ENCODE results near the gene CELF2.

Gene CELF2

DNA sequence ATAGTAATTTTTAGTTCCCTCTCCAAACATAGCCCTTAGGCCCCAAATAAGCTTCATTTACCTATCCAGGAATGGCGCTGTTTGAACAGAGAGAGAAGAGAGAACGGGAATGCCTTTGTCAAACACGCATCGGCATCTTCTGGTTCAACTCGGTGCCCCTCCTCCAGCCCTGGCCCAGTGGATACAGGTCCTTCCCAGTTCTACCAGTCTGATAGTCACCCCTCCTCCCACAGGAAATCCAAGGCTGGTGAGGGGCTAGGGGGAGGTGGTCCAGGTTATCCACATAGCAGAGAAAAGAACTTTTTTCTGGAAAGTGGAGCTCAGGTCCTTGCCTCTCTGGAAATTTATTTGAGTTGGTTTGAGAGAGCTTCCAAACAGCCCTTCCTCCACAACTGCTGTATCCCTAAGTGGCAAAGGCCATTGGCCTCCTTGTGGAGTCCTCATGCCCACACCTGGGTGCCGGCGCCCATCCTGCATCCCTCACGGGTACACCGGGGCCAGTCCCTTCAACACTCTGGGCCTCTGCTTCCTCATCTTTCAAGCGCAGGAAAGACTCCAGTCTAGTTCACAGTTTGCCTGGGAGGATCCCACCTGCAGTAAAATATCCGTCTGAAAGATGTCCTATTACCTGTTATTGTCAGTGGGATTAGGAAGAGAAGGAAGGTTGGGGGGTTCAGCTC lies 287.4 kb downstream of the CELF2 start:
- DNase-seq = no peak
- TF ChIP-seq, protein P1, sequence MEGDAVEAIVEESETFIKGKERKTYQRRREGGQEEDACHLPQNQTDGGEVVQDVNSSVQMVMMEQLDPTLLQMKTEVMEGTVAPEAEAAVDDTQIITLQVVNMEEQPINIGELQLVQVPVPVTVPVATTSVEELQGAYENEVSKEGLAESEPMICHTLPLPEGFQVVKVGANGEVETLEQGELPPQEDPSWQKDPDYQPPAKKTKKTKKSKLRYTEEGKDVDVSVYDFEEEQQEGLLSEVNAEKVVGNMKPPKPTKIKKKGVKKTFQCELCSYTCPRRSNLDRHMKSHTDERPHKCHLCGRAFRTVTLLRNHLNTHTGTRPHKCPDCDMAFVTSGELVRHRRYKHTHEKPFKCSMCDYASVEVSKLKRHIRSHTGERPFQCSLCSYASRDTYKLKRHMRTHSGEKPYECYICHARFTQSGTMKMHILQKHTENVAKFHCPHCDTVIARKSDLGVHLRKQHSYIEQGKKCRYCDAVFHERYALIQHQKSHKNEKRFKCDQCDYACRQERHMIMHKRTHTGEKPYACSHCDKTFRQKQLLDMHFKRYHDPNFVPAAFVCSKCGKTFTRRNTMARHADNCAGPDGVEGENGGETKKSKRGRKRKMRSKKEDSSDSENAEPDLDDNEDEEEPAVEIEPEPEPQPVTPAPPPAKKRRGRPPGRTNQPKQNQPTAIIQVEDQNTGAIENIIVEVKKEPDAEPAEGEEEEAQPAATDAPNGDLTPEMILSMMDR (IDR thresholded peaks at IDR 0.05; ENCODE audit: low read depth, low read length) = no peak
- Histone ChIP-seq H3K4me1 (no peaks in the 10 kb centered on the region), H3K36me3 (no peaks in the 10 kb centered on the region), H3K27me3 (no peaks in the 10 kb centered on the region), H3K9me3 (no peaks in the 10 kb centered on the region), H3K4me3 (ENCODE audit: low read depth, low read length) (no peak overlapping the region)

DNA sequence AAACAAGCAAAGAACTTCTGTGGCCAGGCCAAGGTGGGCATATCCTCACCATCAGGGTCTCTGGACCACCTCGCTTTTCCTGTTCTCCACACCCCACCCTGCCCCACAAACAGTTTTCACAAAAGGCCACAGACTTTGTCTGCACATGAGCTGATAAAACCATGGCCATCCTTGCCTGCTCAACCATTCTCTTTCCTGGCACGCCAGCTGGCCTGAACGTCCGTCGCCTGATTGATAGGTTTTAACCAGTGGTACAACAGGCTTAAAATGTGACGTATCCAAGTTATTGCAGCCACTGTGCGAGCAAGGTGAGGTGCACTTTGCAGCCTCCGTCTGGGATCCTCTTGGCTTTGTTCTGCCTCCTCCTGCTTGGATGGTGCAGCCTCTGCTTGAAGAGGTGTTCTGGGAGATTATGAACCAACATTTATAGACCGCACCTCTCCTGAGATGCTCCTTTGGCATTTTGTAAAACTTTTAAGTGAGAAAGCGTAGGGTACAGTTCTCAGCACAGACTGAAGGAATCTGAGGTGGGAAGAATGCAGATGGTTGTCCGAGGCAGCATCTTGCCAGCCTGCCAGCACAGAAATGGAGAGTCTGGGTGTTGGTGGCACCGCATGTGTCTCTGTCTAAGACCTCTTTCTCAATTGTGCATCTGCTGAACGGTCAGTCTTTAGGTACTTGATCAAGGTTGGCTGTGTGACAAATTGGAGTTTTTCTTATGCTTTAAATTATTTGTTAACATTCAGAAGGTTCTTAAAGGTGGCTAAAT lies 288.3 kb downstream of the CELF2 start:
- Histone ChIP-seq H3K27me3 (no peaks in the 10 kb centered on the region), H3K4me1 (no peaks in the 10 kb centered on the region), H3K4me3 (ENCODE audit: low read depth, low read length) (no peak overlapping the region), H3K36me3 (no peaks in the 10 kb centered on the region), H3K9me3 (no peaks in the 10 kb centered on the region)
- TF ChIP-seq, protein P1 (IDR thresholded peaks at IDR 0.05; ENCODE audit: low read depth, low read length) = no peak
- no peak for DNase-seq

DNA sequence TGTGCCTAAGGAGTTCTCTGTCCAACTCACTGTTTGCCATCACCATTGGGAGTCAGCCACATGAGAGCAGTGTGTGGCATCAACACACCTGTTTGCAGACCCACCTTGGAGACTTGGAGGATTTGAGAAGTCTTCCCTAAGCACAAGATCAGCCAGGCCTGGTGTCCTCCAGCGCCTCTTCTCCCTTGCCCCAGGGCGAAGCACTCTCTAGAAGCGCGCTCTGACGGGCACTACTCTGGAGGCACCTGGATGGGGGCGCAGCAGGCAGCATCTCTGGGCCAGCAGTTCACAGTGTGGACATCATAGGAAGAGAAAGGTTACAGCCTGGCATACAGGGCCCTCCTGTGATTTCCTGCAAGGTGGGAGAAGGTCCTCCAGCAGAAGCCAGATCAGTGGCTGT lies 289.3 kb downstream of the CELF2 start:
- H3K4me1 ChIP-seq = no peaks in the 10 kb centered on the region
- H3K9me3 ChIP-seq = no peaks in the 10 kb centered on the region
- no peaks in the 10 kb centered on the region for H3K27me3 ChIP-seq
- TF ChIP-seq, protein P1 (IDR thresholded peaks at IDR 0.05; ENCODE audit: low read depth, low read length) = no peak
- DNase-seq = no peak
- no peaks in the 10 kb centered on the region for H3K36me3 ChIP-seq
- no peak overlapping the region for H3K4me3 ChIP-seq (ENCODE audit: low read depth, low read length)

DNA sequence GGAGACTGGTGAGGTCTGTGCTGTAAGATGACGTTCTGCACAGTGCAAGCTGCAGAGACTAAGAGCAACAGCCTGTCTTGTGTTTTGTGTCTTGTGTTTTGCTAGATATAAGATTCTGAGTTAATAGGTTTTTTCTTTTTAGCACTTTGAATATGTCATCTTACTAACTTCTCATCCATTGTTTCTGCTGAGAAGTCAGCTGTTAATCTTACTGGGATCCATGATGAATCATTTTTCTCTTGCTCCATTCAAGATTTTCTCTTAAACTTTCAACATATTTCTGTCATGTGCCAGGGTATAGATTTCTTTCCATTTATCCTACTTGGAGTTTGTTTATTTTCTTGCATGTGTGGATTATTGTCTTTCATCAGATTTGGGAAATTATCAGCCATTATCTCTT lies 290.3 kb downstream of the CELF2 start:
- Histone ChIP-seq H3K27me3 (no peaks in the 10 kb centered on the region), H3K36me3 (no peaks in the 10 kb centered on the region), H3K9me3 (no peaks in the 10 kb centered on the region), H3K4me3 (ENCODE audit: low read depth, low read length) (no peak overlapping the region), H3K4me1 (no peaks in the 10 kb centered on the region)
- DNase-seq = no peak
- TF ChIP-seq, protein P1 (IDR thresholded peaks at IDR 0.05; ENCODE audit: low read depth, low read length) = no peak

DNA sequence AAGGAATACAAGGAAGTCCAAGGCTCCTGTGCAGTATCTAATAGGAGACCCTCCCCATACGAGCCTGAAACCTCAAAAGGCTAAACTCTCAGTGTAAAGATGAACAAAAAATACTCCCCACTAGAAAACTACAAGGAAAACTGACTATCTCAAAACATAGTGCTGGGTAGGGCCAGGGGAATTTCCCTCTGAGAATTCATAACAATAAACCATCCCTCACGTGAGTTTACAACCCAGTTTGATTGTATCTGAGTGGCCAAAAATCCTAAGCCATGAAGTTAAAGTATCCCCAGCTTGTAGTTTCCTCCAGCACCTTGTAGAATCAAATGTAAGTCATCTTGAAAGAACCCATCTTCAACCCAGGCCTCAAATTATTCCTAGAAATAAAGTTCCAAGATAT lies 293.4 kb downstream of the CELF2 start:
- TF ChIP-seq, protein P1 (IDR thresholded peaks at IDR 0.05; ENCODE audit: low read depth, low read length) = no peak
- Histone ChIP-seq H3K9me3 (no peaks in the 10 kb centered on the region), H3K36me3 (no peaks in the 10 kb centered on the region)

DNA sequence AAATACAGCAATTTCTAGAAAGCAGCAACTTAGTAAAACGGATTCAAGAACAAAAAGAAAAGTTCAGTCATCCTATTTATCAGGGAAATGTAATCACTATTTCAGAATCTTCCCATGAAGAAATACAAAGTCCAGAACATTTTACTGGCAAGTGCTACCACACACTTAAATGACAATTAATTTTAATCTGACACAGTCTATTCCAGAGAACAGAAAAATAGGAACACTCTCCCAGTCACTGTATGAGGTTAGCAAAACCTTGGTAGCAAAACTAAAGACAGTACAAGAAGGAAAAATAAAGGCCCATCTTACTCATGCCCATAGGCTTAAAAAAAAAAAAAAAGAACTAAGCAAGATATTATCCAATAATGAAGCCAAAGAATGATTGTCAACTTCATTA lies 295.8 kb downstream of the CELF2 start:
- no peak for DNase-seq
- TF ChIP-seq, protein P1 (IDR thresholded peaks at IDR 0.05; ENCODE audit: low read depth, low read length) = no peak
- H3K9me3 ChIP-seq = no peaks in the 10 kb centered on the region
- H3K4me3 ChIP-seq (ENCODE audit: low read depth, low read length) = no peak overlapping the region
- no peaks in the 10 kb centered on the region; the same call in 1 of the 2 replicates for H3K27me3 ChIP-seq
- H3K36me3 ChIP-seq = no peaks in the 10 kb centered on the region
- H3K4me1 ChIP-seq = no peaks in the 10 kb centered on the region

More for the DNA sequence above, 293.4 kb downstream of the CELF2 start:
- no peaks in the 10 kb centered on the region; the same call in 1 of the 2 replicates for H3K27me3 ChIP-seq
- no peak for DNase-seq
- H3K4me3 ChIP-seq (ENCODE audit: low read depth, low read length) = no peak overlapping the region
- no peaks in the 10 kb centered on the region for H3K4me1 ChIP-seq

Measured in BE2C (cell line).